HG02763 (cell line): ENCODE results near the gene UNC45A.

ENCODE experiments used
- ATAC-seq: cut with Tn5 transposase; IDR thresholded peaks from one replicate; pipeline ENCODE4 v1.9.1; 2021; ENCODE audit warnings: mild to moderate bottlenecking, moderate library complexity; ENCODE audit not compliant: unreplicated experiment

UNC45A gene

DNA sequence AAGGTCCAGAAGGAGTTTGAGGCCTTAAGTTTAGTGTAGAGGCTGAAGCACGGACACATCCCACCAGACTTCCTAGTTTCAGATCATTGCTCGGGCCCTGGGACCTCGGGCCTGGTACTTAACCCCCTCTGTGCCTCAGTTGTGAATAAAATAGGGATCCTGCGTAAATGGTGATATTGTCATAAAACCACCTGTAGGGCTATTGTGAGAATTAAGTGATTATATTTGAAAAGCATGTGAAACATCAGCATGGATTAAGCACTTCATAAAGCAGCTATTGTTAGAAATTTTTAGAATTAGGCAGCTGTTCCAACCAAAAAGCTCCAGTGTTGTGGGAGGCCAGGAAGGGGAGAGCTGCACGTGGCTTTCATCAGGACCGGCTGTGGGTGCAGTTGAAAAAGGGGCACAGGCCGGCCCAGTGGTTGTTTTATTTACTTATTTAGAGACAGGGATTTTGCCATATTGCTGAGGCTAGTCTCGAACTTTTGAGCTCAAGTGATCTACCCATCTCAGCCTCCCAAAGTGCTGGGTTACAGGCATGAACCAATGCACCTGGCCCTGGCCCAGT, 24.0 kb downstream of the UNC45A start:
- no peak for ATAC-seq

- no peak for ATAC-seq
Observed at GRCh38 chr15:90959894-90960293, 24.8 kb downstream of the UNC45A start.

- ATAC-seq = no peak
Observed at GRCh38 chr15:90960298-90961091, 25.4 kb downstream of the UNC45A start.

- ATAC-seq = no peak
Observed at GRCh38 chr15:90962021-90962420, 26.9 kb downstream of the UNC45A start.

DNA sequence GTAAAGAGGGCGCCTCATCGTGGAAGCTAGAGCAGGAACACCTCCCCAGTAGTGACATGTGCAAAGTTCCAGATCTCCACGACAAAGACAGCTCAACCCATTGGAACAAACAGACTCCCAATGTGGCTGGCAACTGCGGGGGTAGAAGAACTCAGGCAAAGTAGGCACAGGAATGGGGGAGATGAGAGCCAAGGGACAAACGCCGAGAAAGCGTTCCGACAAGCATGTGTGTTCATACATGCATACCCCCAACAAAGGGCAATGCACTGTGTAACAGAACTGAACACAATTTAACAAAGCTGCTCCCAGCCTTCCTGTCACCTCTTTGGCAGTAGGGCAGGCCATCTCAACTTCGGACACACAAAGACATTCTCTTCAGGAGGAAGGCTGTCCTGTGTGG, 31.2 kb downstream of the UNC45A start:
- ATAC-seq = no peak

- no peak for ATAC-seq
Observed at GRCh38 chr15:90967206-90967605, 32.1 kb downstream of the UNC45A start.

GRCh38 chr15:90968434-90968833, 33.3 kb downstream of the UNC45A start:
- ATAC-seq = no peak

DNA sequence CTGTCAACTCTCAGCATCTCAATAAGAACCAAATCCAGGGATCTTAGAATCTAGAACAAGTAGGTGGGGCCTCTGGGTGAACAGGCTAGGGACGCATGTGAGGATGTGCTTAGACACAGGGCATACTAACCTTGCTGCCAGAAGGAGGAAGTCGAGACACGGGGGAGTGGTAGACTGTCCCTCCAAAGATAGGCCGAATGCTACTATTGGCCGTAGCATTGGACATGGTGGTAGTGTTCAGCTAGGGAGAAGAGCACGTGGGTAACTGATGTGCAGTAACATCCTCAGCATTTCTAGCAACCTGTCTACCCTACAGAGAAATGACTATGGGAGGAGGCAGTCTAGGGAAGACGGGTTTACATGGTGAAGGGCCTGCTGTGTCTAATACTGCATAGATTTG, 35.2 kb downstream of the UNC45A start:
- no peak for ATAC-seq

- no peak for ATAC-seq
Observed at GRCh38 chr15:90972133-90972532, 37.0 kb downstream of the UNC45A start.

- no peak for ATAC-seq
Observed at GRCh38 chr15:90974216-90974615, 39.1 kb downstream of the UNC45A start.

GRCh38 chr15:90979582-90979981, 44.5 kb downstream of the UNC45A start:
- no peak for ATAC-seq

DNA sequence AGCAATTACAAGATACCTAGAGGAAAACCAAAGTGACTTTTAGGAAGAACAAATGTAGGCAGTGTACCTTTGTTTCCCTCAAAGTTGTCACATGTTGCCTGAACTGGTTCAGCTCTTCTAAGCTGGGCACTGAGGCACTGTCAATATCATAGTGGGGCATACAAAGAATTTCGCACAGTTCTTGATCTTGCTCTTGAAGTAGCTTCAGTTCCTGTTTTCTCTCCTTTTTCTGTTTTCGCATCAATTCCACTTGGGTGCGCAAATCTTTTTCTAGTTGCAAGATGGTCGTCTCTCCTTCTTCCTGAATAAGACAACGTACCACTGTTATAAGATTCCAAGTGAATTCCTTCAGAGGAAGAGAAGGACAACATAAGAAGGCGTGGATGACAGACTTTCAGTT, 46.6 kb downstream of the UNC45A start:
- ATAC-seq = no peak

DNA sequence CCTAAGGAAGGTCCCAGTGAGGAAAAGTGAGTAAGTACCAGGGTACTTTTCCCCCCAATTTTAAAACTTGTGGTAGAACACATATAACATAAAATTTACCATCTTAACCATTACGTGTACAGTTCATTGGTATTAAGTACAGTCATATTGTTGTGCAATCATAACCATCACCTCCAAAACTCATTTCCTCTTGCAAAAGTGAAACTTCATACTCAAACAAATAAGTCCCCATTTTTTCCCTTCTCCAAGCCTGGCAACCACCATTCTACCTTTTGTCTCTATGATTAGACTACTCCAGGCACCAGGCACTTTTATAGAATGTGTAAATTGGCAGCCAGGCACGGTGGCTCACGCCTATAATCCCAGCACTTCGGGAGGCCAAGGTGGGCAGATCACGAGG, 47.0 kb downstream of the UNC45A start:
- ATAC-seq = no peak

- no peak for ATAC-seq
Observed at GRCh38 chr15:90986790-90987507, 51.9 kb downstream of the UNC45A start.

GRCh38 chr15:90987561-90988141, 52.6 kb downstream of the UNC45A start:
- ATAC-seq = no peak

DNA sequence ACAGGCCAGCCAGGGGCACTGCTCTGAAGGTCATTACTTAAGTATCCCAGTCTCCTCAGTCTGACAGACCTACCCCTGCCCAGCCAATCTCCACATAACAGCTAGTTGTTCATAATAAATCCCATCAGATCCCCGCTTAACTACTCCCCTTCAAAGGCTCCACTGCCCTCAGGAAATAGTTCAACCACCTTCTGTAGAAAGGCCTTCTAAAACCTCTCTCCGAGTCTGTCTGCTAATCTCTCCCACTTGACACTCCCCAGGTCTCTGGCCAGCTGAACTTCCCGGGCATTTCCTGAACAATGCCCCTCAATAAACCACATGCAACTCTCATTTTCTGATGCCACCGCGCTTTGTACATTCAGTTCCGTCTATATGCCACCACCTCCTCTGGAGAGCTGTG, 53.2 kb downstream of the UNC45A start:
- no peak for ATAC-seq

DNA sequence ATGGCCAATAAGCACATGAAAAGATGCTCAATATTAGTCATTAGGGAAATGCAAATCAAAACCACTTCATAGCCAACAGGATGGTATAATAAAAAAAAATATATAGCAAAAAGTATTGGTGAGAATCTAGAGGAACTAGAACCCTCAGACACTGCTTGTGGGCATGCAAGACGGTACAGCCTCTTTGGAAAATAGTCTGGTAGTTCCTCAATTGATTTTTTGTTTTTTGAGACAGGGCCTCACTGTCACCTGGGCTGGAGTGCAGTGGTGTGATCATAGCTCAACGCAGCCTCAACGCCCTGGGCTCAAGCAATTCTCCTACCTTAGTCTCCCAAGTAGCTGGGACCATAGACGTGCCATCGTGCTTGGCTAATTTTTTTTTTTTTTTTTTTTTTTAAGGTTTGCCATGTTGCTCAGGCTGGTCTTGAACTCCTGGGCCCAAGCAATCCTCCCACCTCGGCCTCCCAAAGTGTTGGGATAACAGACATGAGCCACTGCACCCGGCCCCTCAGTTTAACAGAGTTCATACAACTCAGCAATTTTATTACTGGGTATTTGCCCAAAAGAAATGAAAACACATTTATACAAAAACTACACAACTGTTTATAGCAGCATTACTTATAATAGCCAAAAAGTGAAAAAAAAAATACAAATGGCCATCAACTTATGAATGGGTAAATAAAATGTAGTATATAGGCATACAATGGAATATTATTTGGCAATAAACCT, 54.1 kb downstream of the UNC45A start:
- ATAC-seq = no peak

DNA sequence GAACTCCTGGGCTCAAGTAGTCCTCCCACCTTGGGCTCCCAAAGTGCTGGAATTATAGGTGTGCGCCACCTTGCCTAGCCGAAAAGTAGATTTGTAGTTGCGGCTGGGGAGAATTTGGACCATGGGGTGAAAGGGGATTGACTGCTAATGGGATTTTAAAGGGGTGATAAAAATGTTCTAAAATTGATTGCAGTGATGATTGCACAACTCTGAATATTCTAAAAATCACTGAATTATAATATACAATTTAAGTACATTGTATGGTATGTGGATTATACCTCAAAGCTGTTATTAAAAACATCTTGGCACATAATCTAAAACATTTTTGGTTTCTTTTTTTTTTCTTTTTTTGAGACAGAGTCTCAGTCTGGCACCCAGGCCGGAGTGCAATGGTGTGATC, 55.4 kb downstream of the UNC45A start:
- no peak for ATAC-seq

DNA sequence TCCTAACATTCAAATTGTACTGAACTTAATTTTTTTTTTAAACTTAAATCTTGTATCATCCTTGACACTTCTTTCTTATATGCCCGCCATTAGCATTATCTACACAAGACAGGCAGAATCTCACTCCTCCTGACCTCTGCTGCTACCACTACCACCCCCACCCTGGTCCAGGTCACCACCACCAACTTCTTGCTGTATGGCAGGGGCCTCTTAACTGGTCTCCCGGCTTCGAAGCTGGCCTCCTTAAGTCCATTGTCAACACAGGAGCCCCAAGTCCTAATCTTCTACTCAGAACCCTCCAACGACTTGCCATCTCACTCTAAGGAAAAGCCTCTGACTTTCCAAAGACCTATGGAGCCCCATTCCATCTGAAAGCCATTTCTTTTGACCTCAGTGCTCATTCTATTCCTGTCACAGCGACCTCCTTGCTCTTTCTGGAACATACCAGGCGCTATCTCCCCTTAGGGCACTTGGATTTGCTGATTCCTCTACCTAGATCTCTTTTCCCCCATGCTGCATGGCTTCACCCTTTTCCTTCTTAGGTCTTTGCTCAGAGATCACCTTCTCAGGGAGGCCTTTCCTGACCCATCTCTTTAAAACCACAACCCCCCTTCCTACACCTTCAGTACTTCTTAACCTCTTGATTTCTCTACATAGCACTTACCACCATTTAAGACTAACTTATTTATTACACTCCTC, 56.7 kb downstream of the UNC45A start:
- ATAC-seq = no peak

GRCh38 chr15:90994059-90994416, 59.0 kb downstream of the UNC45A start:
- ATAC-seq = peak; percentile 7
